ENCODE data around the gene EIF2A.
A peak's percentile ranks its signal among the peaks of the same experiment; 100 is the strongest.
"Not testable (repeated sequence)": the region's sequence is repeated elsewhere in the genome, so short reads cannot be mapped to it uniquely, and the experiment has no call there.

The EIF2A gene

GRCh38 chr3:150602426-150603152, 56.0 kb downstream of the EIF2A start:
- no peak for DNase-seq (ENCODE audit: low read depth, low spot score)

- peak; percentile 78 for DNase-seq (ENCODE audit: low read depth, low spot score)
These were observed 56.8 kb downstream of the EIF2A start, which contains the start of gene SELENOT for GRCh38 chr3:150603153-150603979. Gene SELENOT, plus strand, starts transcription at chr3:150603321. Its CDS starts 42 bp downstream, at chr3:150603363.

DNA sequence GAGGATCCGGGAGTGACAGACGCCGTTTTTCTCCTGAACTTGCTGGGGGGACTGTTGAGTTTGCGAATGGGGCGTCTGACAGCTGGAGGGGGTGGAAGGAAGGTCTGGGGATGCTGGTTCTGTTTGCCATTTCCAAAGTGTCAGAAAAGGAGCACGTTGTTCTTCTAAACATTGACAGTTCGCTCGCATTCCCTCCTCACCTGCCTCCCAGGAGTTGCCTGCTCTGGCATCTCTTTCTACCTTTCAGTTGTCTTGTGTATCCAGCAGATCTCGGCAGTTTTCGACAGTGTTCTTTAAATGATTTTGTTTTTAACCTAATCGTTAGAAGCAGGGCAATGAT, 57.4 kb downstream of the EIF2A start:
- DNase-seq (ENCODE audit: low read depth, low spot score) = no peak

- DNase-seq (ENCODE audit: low read depth, low spot score) = no peak
These were observed 59.5 kb downstream of the EIF2A start for GRCh38 chr3:150605998-150606641.

DNA sequence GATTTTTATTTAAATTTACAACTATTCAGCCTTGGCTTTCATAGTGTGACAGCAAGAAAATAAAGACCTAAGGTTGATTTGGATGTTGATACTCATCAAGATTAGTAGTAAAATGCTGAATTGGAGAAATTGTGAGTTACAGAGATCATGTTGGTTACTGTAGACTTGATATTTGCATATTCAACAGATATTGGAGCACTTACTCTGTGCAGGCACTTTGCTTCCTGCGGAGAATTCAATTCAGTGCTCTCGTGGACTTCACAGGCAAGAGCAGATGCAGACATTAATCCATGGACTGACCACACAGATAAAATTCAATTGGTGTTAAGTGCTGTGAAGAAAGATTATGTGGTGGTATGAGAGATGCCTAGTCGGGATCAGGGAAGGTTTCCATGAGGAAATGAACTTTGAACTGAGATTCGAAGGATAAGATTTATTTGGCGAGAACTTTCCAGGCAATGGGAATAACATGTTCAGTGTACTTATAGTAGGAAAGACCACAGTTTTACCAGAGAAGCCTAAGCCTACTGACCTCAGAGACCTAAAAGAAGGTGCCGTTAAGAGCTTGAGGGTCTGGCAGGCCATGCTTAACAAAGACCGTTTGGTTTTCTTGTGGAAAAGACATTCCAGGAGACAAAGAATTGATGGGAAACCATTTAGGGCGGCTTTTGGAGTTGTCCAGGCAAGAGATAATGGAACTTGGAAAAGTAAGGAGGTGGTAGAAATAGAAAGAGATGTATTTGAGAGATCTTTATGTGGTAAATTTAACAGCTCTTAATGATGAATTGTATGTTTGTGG, 60.9 kb downstream of the EIF2A start:
- no peak for DNase-seq (ENCODE audit: low read depth, low spot score)

DNA sequence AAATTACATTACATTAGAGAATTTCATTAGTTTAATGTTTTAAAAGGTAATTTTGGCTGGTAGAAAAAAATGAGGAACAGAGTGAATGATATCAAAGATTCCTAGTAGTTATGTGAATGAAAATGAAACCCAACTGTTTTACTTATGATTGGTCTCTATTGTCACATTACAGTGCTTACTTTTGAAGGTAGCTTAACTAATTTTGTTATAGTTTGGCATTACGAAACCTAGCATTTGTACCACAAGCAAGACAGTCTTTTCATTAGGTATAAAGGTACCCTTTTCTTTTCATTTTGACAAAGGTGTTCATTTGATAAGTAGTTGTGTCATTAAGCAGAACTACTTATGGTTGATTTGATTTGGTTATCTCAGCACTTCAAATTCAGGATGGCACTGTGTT, 63.4 kb downstream of the EIF2A start:
- no peak for DNase-seq (ENCODE audit: low read depth, low spot score)

- no peak for DNase-seq (ENCODE audit: low read depth, low spot score)
These were observed 64.2 kb downstream of the EIF2A start for GRCh38 chr3:150610785-150611184.

- no peak for DNase-seq (ENCODE audit: low read depth, low spot score)
These were observed 65.1 kb downstream of the EIF2A start for GRCh38 chr3:150611666-150612065.

DNA sequence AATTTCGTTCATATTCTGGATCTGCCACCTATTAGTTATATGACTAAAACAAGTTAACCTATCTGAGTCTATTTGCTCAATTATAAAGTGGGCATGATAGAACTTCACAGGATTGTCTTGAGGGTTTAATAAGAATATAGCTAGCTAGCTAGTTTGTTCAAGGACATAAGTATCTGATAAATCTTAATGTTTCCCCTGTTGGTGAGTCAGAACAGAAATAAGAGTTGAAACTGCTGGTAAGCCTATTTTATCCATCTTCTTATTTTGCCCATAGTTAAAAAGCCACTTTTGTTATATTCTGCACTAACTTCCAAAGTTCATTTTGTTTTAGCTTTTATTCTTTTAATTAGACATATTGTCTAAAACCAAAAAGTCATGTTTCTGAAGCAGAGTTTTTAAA, 65.9 kb downstream of the EIF2A start:
- no peak for DNase-seq (ENCODE audit: low read depth, low spot score)

- no peak for DNase-seq (ENCODE audit: low read depth, low spot score)
These were observed 66.4 kb downstream of the EIF2A start for GRCh38 chr3:150613034-150613433.

DNA sequence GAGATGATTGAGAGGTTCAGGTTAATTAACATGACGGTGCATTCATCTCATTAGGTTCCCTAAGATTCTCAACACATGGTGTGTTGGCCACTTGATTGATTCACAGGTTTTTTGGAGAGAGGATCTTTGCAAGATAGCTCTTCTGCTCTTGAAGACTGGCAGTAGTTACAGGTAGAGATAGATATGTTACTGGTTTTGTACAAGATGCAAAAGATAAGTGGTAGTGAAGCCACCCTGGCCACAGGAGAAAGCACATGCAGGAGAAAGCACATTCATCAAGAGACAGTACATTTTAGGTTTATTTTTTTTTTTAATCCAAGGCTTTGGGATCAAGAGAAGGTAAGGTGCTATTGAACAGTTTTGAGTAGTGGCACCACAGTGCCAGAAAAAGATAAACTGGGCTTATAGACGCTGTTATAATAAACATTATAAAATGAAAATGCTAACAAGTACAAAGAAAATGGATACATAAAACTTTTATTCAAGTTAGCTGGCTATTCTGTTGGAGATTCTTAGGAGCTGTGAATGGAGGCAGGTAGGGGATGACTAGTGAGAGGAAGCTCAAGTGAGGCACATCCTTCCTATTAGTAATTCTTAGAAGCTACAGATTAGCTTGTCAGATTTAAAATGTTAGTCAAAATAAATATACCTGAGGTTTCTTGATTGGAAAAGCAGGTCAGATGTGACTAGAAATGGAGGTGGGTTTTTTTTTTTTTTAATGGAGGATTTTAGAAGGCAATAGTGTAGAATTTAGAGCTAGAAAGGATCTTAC, 67.3 kb downstream of the EIF2A start:
- no peak for DNase-seq (ENCODE audit: low read depth, low spot score)

DNA sequence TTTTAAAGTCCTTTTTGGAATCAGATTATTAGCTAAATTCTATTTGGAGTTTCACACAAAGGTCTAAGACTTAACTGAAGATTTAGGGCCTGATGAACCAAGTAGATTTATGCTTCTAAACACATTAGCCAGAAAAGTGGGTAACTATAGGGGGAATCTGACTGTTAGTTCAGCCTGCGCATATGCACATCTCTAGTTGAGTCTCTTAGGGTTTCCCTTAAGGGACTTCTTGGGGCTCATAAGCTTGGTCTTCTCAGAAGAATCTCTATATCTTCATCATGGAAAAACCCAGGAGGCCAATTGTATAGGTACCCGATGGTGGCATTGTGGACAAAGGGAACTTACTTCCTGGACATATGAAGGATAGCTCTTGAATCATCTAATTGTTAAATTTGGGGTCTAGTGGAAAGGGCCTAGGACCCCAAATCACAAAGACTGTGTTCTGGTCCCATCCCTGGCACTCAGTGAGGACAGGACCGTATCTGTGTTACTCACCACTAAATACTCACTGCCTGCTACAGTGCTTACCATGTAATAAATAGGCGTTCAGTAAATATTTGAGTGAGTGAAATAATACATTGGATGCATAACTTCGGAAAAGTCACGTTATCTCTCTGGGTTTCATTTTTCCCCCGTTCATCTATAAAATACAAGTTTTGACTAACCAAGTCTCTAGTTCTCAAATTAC, 73.6 kb downstream of the EIF2A start:
- DNase-seq (ENCODE audit: low read depth, low spot score) = no peak

DNA sequence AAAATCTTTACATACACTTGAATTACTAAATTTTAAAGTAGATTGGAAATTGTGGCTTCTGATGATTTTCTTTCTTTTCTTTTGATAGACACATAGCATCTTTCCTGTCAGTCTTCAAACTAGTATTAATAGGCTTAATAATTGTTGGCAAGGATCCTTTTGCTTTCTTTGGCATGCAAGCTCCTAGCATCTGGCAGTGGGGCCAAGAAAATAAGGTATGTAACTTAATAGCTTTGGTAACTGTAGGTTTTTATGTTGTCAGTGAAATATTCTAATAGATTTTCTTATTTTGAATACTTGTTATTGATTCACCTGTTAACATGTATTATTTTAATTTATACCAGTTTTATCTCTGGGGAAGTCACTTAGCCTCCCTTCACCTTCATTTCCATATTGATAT, 76.4 kb downstream of the EIF2A start:
- not testable (repeated sequence) for DNase-seq (ENCODE audit: low read depth, low spot score)

GRCh38 chr3:150623945-150624344, 77.4 kb downstream of the EIF2A start:
- DNase-seq (ENCODE audit: low read depth, low spot score) = no peak

- no peak for DNase-seq (ENCODE audit: low read depth, low spot score)
These were observed 79.8 kb downstream of the EIF2A start for GRCh38 chr3:150626148-150626930.

DNA sequence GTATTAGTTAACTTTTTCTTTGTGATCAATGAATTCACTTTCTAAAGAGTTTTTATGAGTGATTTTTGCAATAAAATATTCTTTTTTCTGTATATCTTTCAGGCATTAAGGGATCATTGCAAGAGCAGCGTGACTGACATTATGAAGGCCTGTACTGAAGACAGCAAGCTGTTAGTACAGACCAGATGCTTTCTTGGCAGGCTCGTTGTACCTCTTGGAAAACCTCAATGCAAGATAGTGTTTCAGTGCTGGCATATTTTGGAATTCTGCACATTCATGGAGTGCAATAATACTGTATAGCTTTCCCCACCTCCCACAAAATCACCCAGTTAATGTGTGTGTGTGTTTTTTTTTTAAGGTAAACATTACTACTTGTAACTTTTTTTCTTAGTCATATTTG, 81.0 kb downstream of the EIF2A start:
- no peak for DNase-seq (ENCODE audit: low read depth, low spot score)

DNA sequence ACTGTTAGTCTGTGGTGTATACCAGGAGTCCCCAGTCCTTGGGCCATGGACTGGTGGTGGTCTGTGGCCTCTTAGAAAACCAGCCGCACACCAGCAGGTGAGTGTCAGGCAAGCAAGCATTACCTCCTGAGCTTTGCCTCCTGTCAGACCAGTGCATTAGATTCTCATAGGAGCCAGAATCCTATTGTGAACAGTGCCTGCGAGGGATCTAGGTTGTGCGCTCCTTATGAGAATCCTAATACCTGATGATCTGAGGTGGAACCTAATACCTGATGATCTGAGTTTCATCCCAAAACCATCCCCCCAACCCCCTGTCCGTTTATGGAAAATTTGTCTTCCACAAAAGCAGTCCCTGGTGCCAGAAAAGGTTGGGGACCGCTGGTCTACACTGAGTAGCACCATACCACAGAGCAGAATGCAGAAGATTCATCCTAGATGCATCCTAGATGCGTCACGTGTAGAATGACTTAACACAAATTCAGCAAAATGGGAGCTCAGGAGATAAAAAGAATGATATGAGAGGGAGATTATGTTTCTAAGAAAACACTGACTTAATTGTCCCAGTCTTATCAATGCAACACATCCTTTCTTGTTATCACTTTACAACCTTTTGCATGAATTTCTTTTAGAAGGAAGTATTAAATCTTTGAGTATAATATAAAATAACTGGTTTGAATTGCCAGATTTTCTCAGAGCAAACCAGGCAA, 85.1 kb downstream of the EIF2A start:
- no peak for DNase-seq (ENCODE audit: low read depth, low spot score)

- no peak for DNase-seq (ENCODE audit: low read depth, low spot score)
These were observed 88.5 kb downstream of the EIF2A start for GRCh38 chr3:150635076-150635475.

DNA sequence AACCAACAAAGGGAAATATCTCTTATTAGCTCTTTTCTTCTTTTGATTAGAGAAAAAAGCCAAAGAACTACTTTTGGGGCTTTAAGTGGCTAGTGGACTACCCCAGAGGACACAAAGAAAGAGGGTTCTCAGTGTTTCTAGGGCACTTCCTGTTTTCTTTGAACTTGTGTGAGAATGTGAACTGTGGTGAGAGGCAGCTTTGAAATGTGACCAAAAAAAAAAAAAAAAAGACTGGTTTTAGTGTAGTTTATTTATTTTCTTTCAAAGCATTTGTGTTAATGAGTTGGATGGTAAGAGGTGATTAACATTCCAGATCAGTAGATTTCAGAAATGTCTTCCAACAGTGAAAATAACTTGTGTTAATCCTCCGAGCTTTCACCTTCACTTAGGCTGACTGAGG, 88.9 kb downstream of the EIF2A start:
- no peak for DNase-seq (ENCODE audit: low read depth, low spot score)

All from iPS DF 19.7 (cell line).